ENCODE data around the gene PDF.
A peak's percentile ranks its signal among the peaks of the same experiment; 100 is the strongest.

PDF gene

DNA sequence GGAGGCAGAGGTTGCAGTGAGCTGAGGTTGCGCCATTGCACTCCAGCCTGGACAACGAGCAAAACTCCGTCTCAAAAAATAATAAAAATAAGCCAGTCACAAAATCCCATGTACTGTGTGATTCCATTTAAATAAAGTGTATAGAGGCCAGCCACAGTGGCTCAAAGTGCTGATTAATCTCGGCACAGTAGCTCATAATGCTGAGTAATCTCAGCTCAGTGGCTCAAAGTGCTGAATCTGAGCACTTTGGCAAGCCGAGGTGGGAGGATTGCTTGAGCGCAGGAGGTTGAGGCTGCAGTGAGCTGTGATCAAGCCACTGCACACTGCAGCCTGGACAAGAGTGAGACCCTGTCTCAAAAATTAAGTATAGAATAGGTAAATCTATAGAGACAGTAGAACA lies 16.3 kb upstream of the PDF start:
- TF ChIP-seq MYC (IDR thresholded peaks at IDR 0.05; ENCODE audit: low read depth, low read length): no peak
- DNase-seq (ENCODE audit: low read depth): no peak
- no peak overlapping the region for H3K4me3 ChIP-seq (ENCODE audit: low read depth, low read length)

DNA sequence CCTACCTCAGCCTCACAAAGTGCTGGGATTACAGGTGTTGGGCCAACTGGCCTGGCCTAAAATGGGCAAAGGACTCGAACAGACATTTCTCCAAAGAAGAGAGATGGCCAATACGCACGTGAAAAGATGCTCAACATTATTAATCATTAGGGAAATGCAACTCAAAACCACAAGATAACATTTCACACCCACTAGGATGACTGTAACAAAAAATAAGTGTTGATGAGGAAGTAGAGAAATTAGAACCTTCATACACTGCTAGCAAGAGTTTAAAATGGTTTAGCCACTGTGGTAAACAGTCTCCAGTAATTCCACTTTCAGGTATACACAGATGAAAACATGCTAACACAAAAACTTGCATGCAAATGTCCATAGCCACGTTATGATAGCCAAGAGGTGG lies 15.5 kb upstream of the PDF start:
- DNase-seq (ENCODE audit: low read depth): no peak
- H3K4me3 ChIP-seq (ENCODE audit: low read depth, low read length): no peak overlapping the region
- TF ChIP-seq POLR2A (IDR thresholded peaks at IDR 0.05; ENCODE audit: extremely low read depth, insufficient read length) (no peak), MAX (IDR thresholded peaks at IDR 0.05; ENCODE audit: low read depth, low read length) (no peak), MYC (IDR thresholded peaks at IDR 0.05; ENCODE audit: low read depth, low read length) (no peak)
- TF ChIP-seq, protein P1, sequence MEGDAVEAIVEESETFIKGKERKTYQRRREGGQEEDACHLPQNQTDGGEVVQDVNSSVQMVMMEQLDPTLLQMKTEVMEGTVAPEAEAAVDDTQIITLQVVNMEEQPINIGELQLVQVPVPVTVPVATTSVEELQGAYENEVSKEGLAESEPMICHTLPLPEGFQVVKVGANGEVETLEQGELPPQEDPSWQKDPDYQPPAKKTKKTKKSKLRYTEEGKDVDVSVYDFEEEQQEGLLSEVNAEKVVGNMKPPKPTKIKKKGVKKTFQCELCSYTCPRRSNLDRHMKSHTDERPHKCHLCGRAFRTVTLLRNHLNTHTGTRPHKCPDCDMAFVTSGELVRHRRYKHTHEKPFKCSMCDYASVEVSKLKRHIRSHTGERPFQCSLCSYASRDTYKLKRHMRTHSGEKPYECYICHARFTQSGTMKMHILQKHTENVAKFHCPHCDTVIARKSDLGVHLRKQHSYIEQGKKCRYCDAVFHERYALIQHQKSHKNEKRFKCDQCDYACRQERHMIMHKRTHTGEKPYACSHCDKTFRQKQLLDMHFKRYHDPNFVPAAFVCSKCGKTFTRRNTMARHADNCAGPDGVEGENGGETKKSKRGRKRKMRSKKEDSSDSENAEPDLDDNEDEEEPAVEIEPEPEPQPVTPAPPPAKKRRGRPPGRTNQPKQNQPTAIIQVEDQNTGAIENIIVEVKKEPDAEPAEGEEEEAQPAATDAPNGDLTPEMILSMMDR (IDR thresholded peaks at IDR 0.05; ENCODE audit: low read depth, low read length): no peak

GRCh38 chr16:69344171-69344570 lies 13.8 kb upstream of the PDF start:
- no peak overlapping the region for H3K4me3 ChIP-seq (ENCODE audit: low read depth, low read length)
- DNase-seq (ENCODE audit: low read depth): no peak
- no peak for TF ChIP-seq MYC (IDR thresholded peaks at IDR 0.05; ENCODE audit: low read depth, low read length)
- TF ChIP-seq, protein P1 (IDR thresholded peaks at IDR 0.05; ENCODE audit: low read depth, low read length): no peak
- no peak for TF ChIP-seq MAX (IDR thresholded peaks at IDR 0.05; ENCODE audit: low read depth, low read length)
- no peak for TF ChIP-seq POLR2A (IDR thresholded peaks at IDR 0.05; ENCODE audit: extremely low read depth, insufficient read length)

- DNase-seq (ENCODE audit: low read depth): no peak
- TF ChIP-seq MYC (IDR thresholded peaks at IDR 0.05; ENCODE audit: low read depth, low read length) (no peak), POLR2A (IDR thresholded peaks at IDR 0.05; ENCODE audit: extremely low read depth, insufficient read length) (no peak), MAX (IDR thresholded peaks at IDR 0.05; ENCODE audit: low read depth, low read length) (no peak)
- TF ChIP-seq, protein P1 (IDR thresholded peaks at IDR 0.05; ENCODE audit: low read depth, low read length): no peak
- H3K4me3 ChIP-seq (ENCODE audit: low read depth, low read length): peak overlapping the region; percentile 98
Observed at GRCh38 chr16:69340095-69340644, 9.8 kb upstream of the PDF start.

DNA sequence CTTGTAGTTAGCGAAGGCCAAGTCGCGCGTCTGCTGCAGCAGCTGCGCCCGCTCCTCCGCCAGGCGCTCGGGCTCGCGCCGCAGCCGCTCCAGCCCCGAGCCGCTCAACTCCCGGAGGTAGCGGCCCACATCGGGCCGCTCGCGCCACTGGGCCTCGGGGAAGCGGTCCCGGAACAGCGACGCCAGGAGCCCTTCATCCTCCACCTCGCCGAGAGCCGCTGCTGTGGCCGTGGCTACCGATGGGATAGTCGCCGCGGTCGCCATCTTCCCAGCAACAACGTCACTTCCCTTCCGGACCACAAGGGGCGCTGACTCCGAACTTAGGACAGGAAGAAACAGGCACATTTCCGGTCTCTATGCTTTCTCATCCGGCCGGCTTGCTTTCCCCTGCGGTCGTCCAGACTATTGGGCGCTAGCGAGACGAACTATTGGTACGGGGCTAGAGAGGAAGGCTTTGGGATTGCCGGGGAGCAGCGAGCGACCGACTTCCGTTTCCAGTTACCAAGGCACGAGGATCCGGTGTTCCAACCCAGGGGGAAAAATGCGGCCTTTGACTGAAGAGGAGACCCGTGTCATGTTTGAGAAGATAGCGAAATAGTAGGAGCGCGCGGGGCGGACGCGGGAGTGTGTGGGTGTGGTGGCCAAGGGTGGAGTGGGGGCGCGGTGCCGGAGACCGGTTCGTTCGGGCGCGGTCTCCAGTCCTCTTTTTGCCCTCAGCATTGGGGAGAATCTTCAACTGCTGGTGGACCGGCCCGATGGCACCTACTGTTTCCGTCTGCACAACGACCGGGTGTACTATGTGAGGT lies 9.1 kb upstream of the PDF start, which contains the start of the genes COG8 and NIP7:
Gene COG8, minus strand, starts transcription at position 276 of the 806 bp plus-strand sequence. Its CDS starts 12 bp downstream, at position 264.
Gene NIP7, plus strand, starts transcription at position 484 of the 806 bp plus-strand sequence. Its CDS starts 58 bp downstream, at position 542.
- DNase-seq (ENCODE audit: low read depth): peak; percentile 100
- H3K4me3 ChIP-seq (ENCODE audit: low read depth, low read length): peak within 1 kb of the TSS; percentile 98
- TF ChIP-seq POLR2A (IDR thresholded peaks at IDR 0.05; ENCODE audit: extremely low read depth, insufficient read length) (peak; percentile 73), MAX (IDR thresholded peaks at IDR 0.05; ENCODE audit: low read depth, low read length) (peak; percentile 94), MYC (IDR thresholded peaks at IDR 0.05; ENCODE audit: low read depth, low read length) (peak; percentile 98)
- TF ChIP-seq, protein P1 (IDR thresholded peaks at IDR 0.05; ENCODE audit: low read depth, low read length): peak; percentile 62

DNA sequence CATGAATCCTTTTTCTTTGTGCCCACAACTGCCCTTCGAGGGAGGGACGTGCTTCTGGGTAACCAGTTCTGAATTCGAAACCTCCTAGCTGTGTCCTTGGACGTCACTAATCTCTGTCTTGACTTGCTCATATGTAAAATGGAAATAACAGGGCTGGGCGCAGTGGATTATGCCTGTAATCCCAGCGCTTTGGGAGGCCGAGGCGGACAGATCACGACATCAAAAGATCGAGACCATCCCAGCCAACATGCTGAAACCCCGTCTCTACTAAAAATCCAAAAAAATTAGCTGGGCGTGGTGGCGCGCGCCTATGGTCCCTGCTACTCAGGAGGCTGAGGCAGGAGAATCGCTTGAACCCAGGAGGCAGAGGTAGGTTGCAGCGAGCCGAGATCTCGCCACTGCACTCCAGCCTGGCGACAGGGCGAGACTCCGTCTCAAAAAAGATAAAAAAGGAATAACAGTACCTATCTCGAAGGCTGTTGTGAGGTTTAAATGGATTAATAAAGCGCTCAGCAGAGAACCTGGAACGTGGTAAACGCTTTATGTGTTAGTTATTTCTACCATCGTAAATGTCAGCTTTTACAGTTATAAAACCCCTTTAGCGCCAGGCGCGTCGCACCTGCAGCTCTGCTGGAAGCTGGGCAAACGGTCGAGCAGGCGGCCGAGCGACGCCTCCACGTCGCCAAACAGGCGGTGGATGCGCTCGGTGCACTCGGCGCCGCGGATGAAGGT lies 8.3 kb upstream of the PDF start:
- DNase-seq (ENCODE audit: low read depth): no peak
- TF ChIP-seq POLR2A (IDR thresholded peaks at IDR 0.05; ENCODE audit: extremely low read depth, insufficient read length): no peak
- TF ChIP-seq MAX (IDR thresholded peaks at IDR 0.05; ENCODE audit: low read depth, low read length): no peak
- TF ChIP-seq, protein P1 (IDR thresholded peaks at IDR 0.05; ENCODE audit: low read depth, low read length): no peak
- TF ChIP-seq MYC (IDR thresholded peaks at IDR 0.05; ENCODE audit: low read depth, low read length): no peak
- peak overlapping the region; percentile 98 for H3K4me3 ChIP-seq (ENCODE audit: low read depth, low read length)

All from NB4 (cell line).